ENCODE data around the gene DNAAF3.

The DNAAF3 gene

GRCh38 chr19:55145232-55145631, 21.2 kb downstream of the DNAAF3 start:
- no peak for TF ChIP-seq Cebpa-rat (IDR thresholded peaks at IDR 0.05)
- peaks cover 20 to 66% (median 44%) of the 10 kb centered on the region in 10 experiments for H3K4me1 ChIP-seq
- peak overlapping the region in 8 of 10 experiments; percentile 47 to 73 (median 64); a peak in 17 of 20 replicates for H3K4me3 ChIP-seq
- peaks cover 0 to 17% (median 11%) of the 10 kb centered on the region in 11 experiments; a peak in 8 of 22 replicates for H3K27me3 ChIP-seq
- peak overlapping the region in 10 of 11 experiments; percentile 10 to 74 (median 62); a peak in 16 of 22 replicates for H3K27ac ChIP-seq
- peaks cover 0 to 17% (median 0%) of the 10 kb centered on the region in 11 experiments; a peak in 3 of 22 replicates for H4K20me1 ChIP-seq
- H3K9me3 ChIP-seq (replicated peaks in 1 of 11): no peaks in the 10 kb centered on the region
- peak overlapping the region in 9 of 11 experiments; percentile 21 to 72 (median 57); a peak in 16 of 22 replicates for H3K9ac ChIP-seq
- H3K4me2 ChIP-seq: peak overlapping the region; percentile 80 to 99 (median 94)
- H3K36me3 ChIP-seq: peaks cover 0 to 28% (median 0%) of the 10 kb centered on the region in 11 experiments; a peak in 9 of 22 replicates

- Histone ChIP-seq H3K36me3 (peaks cover 0 to 63% (median 4%) of the 10 kb centered on the region in 11 experiments; a peak in 9 of 22 replicates), H3K4me3 (no peak overlapping the region), H3K4me2 (peak overlapping the region in 10 of 11 experiments; percentile 13 to 38 (median 26); a peak in 14 of 22 replicates), H3K9ac (no peak overlapping the region), H4K20me1 (peaks cover 0 to 28% (median 0%) of the 10 kb centered on the region in 11 experiments; a peak in 4 of 22 replicates), H3K9me3 (replicated peaks in 1 of 11) (no peaks in the 10 kb centered on the region), H3K4me1 (peaks cover 16 to 49% (median 27%) of the 10 kb centered on the region in 10 experiments), H3K27me3 (peaks cover 0 to 17% (median 6%) of the 10 kb centered on the region in 11 experiments; a peak in 7 of 22 replicates), H3K27ac (no peak overlapping the region)
- no peak for TF ChIP-seq Cebpa-rat (IDR thresholded peaks at IDR 0.05)
Observed at GRCh38 chr19:55141696-55142095, 24.7 kb downstream of the DNAAF3 start.

GRCh38 chr19:55137915-55138314, 28.5 kb downstream of the DNAAF3 start:
- 0 out of 22 replicates have a peak overlapping the region, but pooled peaks of 1 of the 11 experiments have one; percentile 1 for H3K4me2 ChIP-seq
- H4K20me1 ChIP-seq: peaks cover 0 to 45% (median 0%) of the 10 kb centered on the region in 11 experiments; a peak in 4 of 22 replicates
- peaks cover 0 to 8% (median 0%) of the 10 kb centered on the region in 11 experiments; a peak in 6 of 22 replicates for H3K27me3 ChIP-seq

GRCh38 chr19:55136399-55137102, 29.9 kb downstream of the DNAAF3 start:
- H3K27me3 ChIP-seq: no peaks in the 10 kb centered on the region; a peak in 1 of 22 replicates
- H3K4me1 ChIP-seq: peaks cover 36 to 55% (median 44%) of the 10 kb centered on the region in 10 experiments
- no peaks in the 10 kb centered on the region for H3K9me3 ChIP-seq (replicated peaks in 1 of 11)
- TF ChIP-seq Cebpa-rat (IDR thresholded peaks at IDR 0.05): no peak
- no peak overlapping the region for H3K4me3 ChIP-seq
- H3K9ac ChIP-seq: peak overlapping the region in 3 of 11 experiments; percentile 16 to 33 (median 28); a peak in 4 of 22 replicates
- H4K20me1 ChIP-seq: peaks cover 0 to 45% (median 0%) of the 10 kb centered on the region in 11 experiments; a peak in 4 of 22 replicates
- no peak overlapping the region for H3K27ac ChIP-seq
- H3K36me3 ChIP-seq: peaks cover 0 to 66% (median 12%) of the 10 kb centered on the region in 11 experiments; a peak in 10 of 22 replicates
- peak overlapping the region in 7 of 11 experiments; percentile 47 to 68 (median 58); a peak in 9 of 22 replicates for H3K4me2 ChIP-seq

More at GRCh38 chr19:55137915-55138314, 28.5 kb downstream of the DNAAF3 start:
- H3K27ac ChIP-seq: no peak overlapping the region
- H3K9ac ChIP-seq: 0 out of 22 replicates have a peak overlapping the region, but pooled peaks of 1 of the 11 experiments have one; percentile 17
- H3K9me3 ChIP-seq (replicated peaks in 1 of 11): no peaks in the 10 kb centered on the region
- no peak for TF ChIP-seq Cebpa-rat (IDR thresholded peaks at IDR 0.05)
- H3K4me1 ChIP-seq: peaks cover 32 to 62% (median 44%) of the 10 kb centered on the region in 10 experiments
- peaks cover 0 to 67% (median 12%) of the 10 kb centered on the region in 11 experiments; a peak in 10 of 22 replicates for H3K36me3 ChIP-seq
- no peak overlapping the region for H3K4me3 ChIP-seq

- H3K4me2 ChIP-seq: peak overlapping the region; percentile 44 to 68 (median 58); a peak in 21 of 22 replicates
- peaks cover 0 to 31% (median 0%) of the 10 kb centered on the region in 11 experiments; a peak in 2 of 22 replicates for H4K20me1 ChIP-seq
- no peak overlapping the region for H3K4me3 ChIP-seq
- peaks cover 0 to 53% (median 12%) of the 10 kb centered on the region in 11 experiments; a peak in 9 of 22 replicates for H3K36me3 ChIP-seq
- peaks cover 36 to 48% (median 40%) of the 10 kb centered on the region in 10 experiments for H3K4me1 ChIP-seq
- no peaks in the 10 kb centered on the region for H3K27me3 ChIP-seq
- H3K9me3 ChIP-seq (replicated peaks in 1 of 11): no peaks in the 10 kb centered on the region
- H3K9ac ChIP-seq: no peak overlapping the region
- H3K27ac ChIP-seq: peak overlapping the region in 2 of 11 experiments; percentile 25 to 48; a peak in 2 of 22 replicates
- TF ChIP-seq Cebpa-rat (IDR thresholded peaks at IDR 0.05): no peak
Observed at GRCh38 chr19:55134736-55135135, 31.7 kb downstream of the DNAAF3 start.

- H3K9me3 ChIP-seq (replicated peaks in 1 of 11): no peaks in the 10 kb centered on the region
- H3K4me1 ChIP-seq: peaks cover 36 to 48% (median 40%) of the 10 kb centered on the region in 10 experiments
- peaks cover 0 to 24% (median 0%) of the 10 kb centered on the region in 11 experiments; a peak in 2 of 22 replicates for H4K20me1 ChIP-seq
- H3K9ac ChIP-seq: peak overlapping the region in 10 of 11 experiments; percentile 27 to 65 (median 40); a peak in 15 of 22 replicates
- H3K27me3 ChIP-seq: no peaks in the 10 kb centered on the region
- peak overlapping the region; percentile 30 to 84 (median 71) for H3K4me2 ChIP-seq
- peak overlapping the region in 10 of 11 experiments; percentile 38 to 76 (median 60); a peak in 17 of 22 replicates for H3K27ac ChIP-seq
- TF ChIP-seq Cebpa-rat (IDR thresholded peaks at IDR 0.05): no peak
- H3K4me3 ChIP-seq: 0 out of 20 replicates have a peak overlapping the region, but pooled peaks of 2 of the 10 experiments have one; percentile 2 to 27
- H3K36me3 ChIP-seq: peaks cover 0 to 44% (median 11%) of the 10 kb centered on the region in 11 experiments; a peak in 8 of 22 replicates
Observed at GRCh38 chr19:55133639-55134444, 32.6 kb downstream of the DNAAF3 start.

GRCh38 chr19:55132453-55133129, 33.8 kb downstream of the DNAAF3 start:
- H3K36me3 ChIP-seq: peaks cover 0 to 32% (median 10%) of the 10 kb centered on the region in 11 experiments; a peak in 8 of 22 replicates
- peaks cover 36 to 44% (median 40%) of the 10 kb centered on the region in 10 experiments for H3K4me1 ChIP-seq
- TF ChIP-seq Cebpa-rat (IDR thresholded peaks at IDR 0.05): no peak
- peaks cover 0 to 22% (median 0%) of the 10 kb centered on the region in 11 experiments; a peak in 2 of 22 replicates for H4K20me1 ChIP-seq
- no peaks in the 10 kb centered on the region for H3K27me3 ChIP-seq
- H3K4me3 ChIP-seq: no peak overlapping the region
- H3K9ac ChIP-seq: 0 out of 22 replicates have a peak overlapping the region, but pooled peaks of 1 of the 11 experiments have one; percentile 65
- peak overlapping the region; percentile 30 to 84 (median 71); a peak in 19 of 22 replicates for H3K4me2 ChIP-seq
- peak overlapping the region in 6 of 11 experiments; percentile 60 to 76 (median 62); a peak in 5 of 22 replicates for H3K27ac ChIP-seq
- no peaks in the 10 kb centered on the region for H3K9me3 ChIP-seq (replicated peaks in 1 of 11)

Data from BLaER1 treated with 17β-estradiol and CSF1 and Interleukin-3, amounts not matched to agents 10 nM and 100 nM (cell line).